ENCODE data around the gene GABRR1.

- peak; percentile 77 for TF ChIP-seq CTCF (conservative IDR thresholded peaks at IDR 0.05; ENCODE audit: low read length)
- no peak for TF ChIP-seq EZH2phosphoT487 (IDR thresholded peaks at IDR 0.05; ENCODE audit: borderline replicate concordance, low read depth, low read length)
Measured at GRCh38 chr6:89239338-89239737, 22.2 kb upstream of the GABRR1 start.

Data from OCI-LY7 (cell line).